22Rv1 (cell line): Measurements from ENCODE around the gene AGAP1.

Experiments used
- H3K27ac ChIP-seq: fragments of 450-650 bp; 2 replicates; pipeline ENCODE4 v1.5.1; 2017
- ZFX ChIP-seq: fragments of 450-650 bp; IDR thresholded peaks from 2 replicates; pipeline ENCODE4 v1.6.1; 2017; ENCODE audit warnings: antibody characterized with exemption, borderline replicate concordance
- TF ChIP-seq, protein P1 (sequence below): fragments of 450-650 bp; IDR thresholded peaks from 2 replicates; pipeline ENCODE4 v1.5.1; 2017; ENCODE audit warnings: mild to moderate bottlenecking

AGAP1 gene

DNA sequence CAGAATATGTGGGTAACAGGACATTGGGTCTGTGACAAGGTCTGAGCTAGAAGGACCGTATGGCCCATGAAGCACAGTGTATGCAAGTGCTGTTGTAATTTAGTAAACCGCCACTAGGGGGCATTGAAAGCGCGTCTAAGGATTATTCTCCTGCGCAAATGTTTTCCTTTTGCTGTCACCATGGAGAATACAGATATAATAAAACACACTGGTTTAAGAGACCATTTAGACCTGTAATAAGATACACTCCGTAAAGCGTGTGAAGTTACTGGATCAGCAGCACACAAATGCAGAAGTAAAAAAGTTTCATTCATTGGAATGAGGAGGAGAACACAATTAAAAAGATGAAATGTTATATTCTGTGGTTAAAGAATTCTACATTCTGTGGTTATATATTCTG, 272.4 kb downstream of the AGAP1 start:
- H3K27ac ChIP-seq, result no peak overlapping the region
- no peak for TF ChIP-seq ZFX
- TF ChIP-seq, protein P1, sequence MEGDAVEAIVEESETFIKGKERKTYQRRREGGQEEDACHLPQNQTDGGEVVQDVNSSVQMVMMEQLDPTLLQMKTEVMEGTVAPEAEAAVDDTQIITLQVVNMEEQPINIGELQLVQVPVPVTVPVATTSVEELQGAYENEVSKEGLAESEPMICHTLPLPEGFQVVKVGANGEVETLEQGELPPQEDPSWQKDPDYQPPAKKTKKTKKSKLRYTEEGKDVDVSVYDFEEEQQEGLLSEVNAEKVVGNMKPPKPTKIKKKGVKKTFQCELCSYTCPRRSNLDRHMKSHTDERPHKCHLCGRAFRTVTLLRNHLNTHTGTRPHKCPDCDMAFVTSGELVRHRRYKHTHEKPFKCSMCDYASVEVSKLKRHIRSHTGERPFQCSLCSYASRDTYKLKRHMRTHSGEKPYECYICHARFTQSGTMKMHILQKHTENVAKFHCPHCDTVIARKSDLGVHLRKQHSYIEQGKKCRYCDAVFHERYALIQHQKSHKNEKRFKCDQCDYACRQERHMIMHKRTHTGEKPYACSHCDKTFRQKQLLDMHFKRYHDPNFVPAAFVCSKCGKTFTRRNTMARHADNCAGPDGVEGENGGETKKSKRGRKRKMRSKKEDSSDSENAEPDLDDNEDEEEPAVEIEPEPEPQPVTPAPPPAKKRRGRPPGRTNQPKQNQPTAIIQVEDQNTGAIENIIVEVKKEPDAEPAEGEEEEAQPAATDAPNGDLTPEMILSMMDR, result peak; percentile 90

DNA sequence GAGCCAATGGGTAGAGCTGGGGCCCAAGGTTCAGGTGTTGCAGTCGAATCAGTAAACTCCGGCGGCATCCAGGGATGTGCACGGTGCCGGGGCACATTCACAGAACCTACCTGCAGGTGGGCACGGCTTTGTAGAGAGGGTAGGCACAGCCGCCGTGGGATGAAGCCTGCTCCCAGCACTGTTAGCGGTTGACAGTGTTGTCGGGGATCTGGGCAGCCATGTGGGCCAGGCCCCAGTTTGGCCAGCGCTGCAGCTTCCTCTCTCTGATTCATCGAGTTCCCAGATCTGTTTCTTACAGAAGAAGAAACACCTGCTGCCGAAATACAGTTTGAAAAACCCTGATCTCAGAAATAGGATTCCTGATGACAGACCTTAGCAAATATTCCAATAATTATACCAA, 274.8 kb downstream of the AGAP1 start:
- H3K27ac ChIP-seq, result no peak overlapping the region
- no peak for TF ChIP-seq ZFX
- TF ChIP-seq, protein P1, result no peak

DNA sequence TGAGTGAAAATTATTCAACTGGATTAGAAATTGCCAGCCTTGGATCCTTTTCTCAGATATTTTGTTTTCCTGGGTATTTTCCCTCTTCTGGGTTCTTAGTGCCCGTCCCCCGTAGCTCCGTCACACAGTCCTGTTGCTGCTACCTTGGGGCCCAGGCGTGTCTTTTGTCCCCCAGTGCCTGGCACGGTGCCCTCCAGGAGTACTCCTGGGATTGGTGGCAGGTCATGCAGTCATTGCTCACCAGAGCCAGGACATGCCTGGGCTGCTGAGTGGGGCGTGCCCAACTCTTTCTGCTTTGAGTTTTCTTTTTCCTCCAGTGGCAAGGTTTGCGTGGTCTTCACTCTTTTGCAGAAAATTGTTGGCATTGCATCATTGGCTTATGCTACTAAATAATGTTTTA, 275.2 kb downstream of the AGAP1 start:
- no peak overlapping the region for H3K27ac ChIP-seq
- TF ChIP-seq, protein P1, result no peak
- TF ChIP-seq ZFX, result no peak

DNA sequence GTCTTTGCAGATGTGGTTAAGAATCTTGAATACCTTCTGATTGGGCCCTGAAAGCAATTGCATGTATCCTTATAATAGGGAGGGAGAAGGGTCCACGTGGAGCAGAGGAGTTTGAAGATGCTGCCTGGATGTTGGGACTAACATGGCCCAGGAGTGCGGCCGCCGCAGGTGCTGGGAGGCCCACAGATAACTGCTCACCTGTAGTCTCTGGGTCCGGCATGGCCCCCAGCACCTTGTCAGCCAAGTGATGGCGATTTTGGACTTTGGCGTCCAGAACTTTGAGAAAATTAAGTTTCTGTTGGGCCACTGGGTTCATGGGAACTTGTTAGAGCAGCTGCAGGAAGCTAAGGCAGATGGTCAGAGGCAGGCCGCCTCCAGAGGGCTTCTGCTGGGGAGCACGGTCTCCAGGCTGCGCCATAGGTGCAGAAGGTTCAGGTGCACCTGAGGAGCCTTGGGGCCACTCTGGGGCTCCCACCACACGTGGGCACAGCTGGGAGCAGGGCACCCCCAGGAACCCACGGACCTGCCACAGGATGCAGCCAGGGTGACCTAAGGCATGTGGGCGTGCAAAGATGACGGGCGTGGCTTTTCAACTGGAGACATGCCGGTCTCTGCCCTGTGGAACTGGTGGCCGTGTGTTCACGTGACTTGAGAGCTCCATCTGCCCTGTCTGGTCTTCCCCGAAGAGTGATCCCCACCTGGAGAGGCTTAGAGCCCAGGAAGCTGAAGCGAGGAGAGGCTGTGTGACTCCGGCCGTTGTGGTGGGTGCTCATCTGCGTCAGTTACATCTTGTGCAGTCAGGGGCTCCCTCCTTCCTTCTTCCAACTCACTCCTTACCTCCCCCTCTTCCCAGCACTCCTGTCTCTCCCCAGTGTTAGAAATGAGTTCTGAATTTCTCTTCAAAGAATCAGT, 277.3 kb downstream of the AGAP1 start:
- TF ChIP-seq, protein P1, result no peak
- TF ChIP-seq ZFX, result no peak
- H3K27ac ChIP-seq, result no peak overlapping the region

DNA sequence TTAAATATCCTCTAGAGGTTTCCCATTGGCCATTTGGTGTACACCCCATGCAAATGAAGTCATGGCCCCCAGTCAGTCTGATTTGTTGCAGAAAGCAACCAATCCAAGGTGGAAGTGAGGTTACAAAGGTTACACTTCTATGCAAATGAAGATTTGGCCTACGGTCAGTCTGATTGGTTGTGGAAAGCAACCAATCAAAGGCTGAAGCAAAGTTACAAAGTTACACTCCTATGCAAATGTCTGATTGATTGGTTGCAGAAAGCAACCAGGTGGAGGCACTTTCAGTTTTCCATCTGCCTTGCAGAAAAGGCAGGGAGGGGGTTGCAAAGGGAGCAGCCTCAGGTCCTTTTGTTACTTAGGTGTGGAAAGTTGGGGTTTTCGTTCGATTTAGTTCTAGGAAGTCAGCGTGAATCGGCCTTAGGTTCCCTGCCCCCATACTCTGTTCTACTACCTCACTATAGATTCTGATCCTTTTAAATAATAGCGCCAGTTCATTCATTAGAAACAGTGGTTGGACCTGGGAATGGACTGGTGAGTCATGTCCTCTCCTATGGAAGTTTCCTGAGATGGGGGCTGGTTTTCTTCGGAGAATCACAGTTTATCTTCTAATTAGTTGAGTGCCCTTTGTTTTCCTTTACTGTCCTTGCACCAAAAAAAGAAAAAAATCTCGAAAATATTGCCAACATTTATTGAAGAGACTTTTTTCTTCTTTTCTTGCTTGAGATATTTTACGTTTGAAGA, 279.5 kb downstream of the AGAP1 start:
- TF ChIP-seq ZFX, result no peak
- TF ChIP-seq, protein P1, result no peak
- no peak overlapping the region; the same call in 1 of the 2 replicates for H3K27ac ChIP-seq

DNA sequence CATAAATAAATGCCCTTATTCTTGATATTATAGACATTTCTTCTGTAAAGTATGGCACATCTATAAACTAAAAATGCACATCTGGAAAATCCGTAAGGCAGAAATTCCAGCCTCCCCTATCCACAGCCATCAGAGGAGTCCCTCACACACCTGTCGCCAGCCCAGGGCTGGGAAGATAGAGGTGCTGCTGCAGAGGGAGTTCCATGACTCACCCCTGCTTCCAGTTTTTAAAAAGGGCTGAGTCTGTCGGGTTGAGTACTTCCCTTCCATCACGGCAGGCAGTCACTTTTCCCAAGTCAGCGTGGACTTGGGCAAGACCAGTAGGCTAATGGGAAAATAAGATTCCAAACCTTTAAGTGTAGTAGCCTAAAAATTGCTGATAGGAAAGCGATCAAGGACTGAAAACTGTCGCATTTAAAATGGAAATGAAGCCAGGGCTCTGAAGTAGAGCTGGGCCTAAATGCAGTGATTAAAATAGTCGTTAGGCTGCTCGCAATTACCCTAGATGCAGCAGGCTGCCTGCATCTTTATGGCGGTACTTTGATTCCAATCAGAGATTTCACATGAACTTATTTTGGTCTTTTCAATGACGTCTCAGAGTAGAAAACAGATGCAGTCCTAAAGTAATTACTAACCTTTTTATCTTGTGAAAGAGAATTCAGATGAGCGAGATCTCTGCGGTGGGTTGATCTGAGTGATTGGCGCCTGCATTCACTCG, 280.5 kb downstream of the AGAP1 start:
- H3K27ac ChIP-seq, result no peak overlapping the region
- TF ChIP-seq ZFX, result no peak
- TF ChIP-seq, protein P1, result no peak
